Adrenal gland (tissue), 5 donors: ENCODE results near the gene TBC1D10A.

Source experiments
- POLR2A ChIP-seq, 2 donors: fragments of 450-650 bp; IDR thresholded peaks; one replicate each; pipeline ENCODE4 v1.6.1; 2017; ENCODE audit warnings: antibody characterized with exemption in 2 of 2, mild to moderate bottlenecking in 2 of 2, moderate library complexity in 1 of 2
- TF ChIP-seq, protein P1 (sequence below), 6 experiments: fragments of 450-650 bp in 4 of 6; fragments of 200-600 bp in 2 of 6; sonication (generic) in 1 of 6; IDR thresholded peaks; 1 replicate in 5 of 6; 2 replicates in 1 of 6; pipeline versions ENCODE4 v1.5.1 to v1.8.0; 2016 to 2021; ENCODE audit warnings: antibody characterized with exemption in 6 of 6, mild to moderate bottlenecking in 2 of 6, moderate library complexity in 1 of 6
- donor health status: DM: no; HTN: no; CAD: no.

DNA sequence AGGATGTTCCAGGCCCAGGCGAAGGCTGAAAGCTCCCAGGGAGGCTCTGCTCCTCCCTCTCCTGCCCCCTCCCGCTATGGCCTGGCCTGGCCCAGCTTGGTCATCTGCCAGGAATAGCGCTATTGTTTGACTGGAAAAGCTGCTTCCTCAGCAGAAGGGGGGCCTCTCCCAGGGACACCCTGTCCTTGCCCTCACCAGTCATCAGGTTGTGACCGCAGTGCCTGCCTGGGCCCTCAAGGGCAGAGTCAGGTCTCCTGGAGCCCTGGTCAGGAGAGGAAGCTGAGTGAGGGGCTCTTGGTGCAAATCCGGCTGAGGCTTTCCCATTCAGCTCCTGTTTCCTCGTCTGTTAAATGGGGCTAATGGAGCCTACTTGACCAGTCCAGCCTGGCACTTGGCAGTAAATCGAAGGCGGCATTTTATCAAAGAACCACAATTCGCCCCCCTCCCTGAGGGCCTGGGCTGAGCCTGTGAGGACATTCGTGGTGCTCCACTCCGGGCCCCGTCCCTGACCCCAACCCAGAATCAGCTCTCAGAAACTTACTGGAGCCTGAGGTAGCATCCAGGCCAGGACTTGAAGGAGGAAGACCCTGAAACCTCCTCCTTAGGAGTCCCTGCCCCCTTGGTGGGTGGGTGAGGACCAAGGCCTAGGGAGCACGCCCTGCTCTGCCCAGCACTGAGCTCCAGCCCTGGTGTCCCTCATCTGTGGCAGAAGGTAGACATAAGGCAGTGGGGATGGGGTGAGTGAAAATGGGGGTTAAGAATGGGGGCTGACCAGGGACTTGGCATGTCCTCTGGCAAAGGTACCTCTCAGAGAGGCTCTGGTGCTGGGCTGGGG lies 35.5 kb downstream of the TBC1D10A start:
- TF ChIP-seq, protein P1, sequence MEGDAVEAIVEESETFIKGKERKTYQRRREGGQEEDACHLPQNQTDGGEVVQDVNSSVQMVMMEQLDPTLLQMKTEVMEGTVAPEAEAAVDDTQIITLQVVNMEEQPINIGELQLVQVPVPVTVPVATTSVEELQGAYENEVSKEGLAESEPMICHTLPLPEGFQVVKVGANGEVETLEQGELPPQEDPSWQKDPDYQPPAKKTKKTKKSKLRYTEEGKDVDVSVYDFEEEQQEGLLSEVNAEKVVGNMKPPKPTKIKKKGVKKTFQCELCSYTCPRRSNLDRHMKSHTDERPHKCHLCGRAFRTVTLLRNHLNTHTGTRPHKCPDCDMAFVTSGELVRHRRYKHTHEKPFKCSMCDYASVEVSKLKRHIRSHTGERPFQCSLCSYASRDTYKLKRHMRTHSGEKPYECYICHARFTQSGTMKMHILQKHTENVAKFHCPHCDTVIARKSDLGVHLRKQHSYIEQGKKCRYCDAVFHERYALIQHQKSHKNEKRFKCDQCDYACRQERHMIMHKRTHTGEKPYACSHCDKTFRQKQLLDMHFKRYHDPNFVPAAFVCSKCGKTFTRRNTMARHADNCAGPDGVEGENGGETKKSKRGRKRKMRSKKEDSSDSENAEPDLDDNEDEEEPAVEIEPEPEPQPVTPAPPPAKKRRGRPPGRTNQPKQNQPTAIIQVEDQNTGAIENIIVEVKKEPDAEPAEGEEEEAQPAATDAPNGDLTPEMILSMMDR (IDR thresholded peaks at IDR 0.05): no peak
- TF ChIP-seq POLR2A (IDR thresholded peaks at IDR 0.05): no peak
